HepG2 (cell line): ENCODE results near the gene BAIAP3.

ENCODE experiments used
- CTCF ChIP-seq: sonication (generic); formaldehyde crosslinking; IDR thresholded peaks from 2 replicates; pipeline ENCODE4 v1.5.0; 2020; ENCODE audit warnings: mild to moderate bottlenecking, missing genetic modification reagents, moderate library complexity
- FOXK2 ChIP-seq: fragments of 450-650 bp; IDR thresholded peaks from 2 replicates; pipeline ENCODE4 v1.6.1; 2016
- KLF6 ChIP-seq: IDR thresholded peaks from 2 replicates; pipeline ENCODE4 v1.8.0; 2016; ENCODE audit warnings: missing biosample characterization, missing genetic modification reagents
- NONO ChIP-seq, 2 experiments: fragments of 450-650 bp in 1 of 2; sonication (generic) in 1 of 2; formaldehyde crosslinking in 1 of 2; IDR thresholded peaks in 1 of 2; conservative IDR thresholded peaks in 1 of 2; 2 replicates each; pipeline versions ENCODE4 v1.6.1 to v1.8.0; 2017 to 2022; ENCODE audit warnings: mild to moderate bottlenecking in 1 of 2, missing genetic modification reagents in 1 of 2, moderate library complexity in 1 of 2
- ZNF660 ChIP-seq: sonication (generic); formaldehyde crosslinking; IDR thresholded peaks from 2 replicates; pipeline ENCODE4 v1.5.1; 2020; ENCODE audit warnings: mild to moderate bottlenecking, low read depth, missing genetic modification reagents, borderline replicate concordance

DNA sequence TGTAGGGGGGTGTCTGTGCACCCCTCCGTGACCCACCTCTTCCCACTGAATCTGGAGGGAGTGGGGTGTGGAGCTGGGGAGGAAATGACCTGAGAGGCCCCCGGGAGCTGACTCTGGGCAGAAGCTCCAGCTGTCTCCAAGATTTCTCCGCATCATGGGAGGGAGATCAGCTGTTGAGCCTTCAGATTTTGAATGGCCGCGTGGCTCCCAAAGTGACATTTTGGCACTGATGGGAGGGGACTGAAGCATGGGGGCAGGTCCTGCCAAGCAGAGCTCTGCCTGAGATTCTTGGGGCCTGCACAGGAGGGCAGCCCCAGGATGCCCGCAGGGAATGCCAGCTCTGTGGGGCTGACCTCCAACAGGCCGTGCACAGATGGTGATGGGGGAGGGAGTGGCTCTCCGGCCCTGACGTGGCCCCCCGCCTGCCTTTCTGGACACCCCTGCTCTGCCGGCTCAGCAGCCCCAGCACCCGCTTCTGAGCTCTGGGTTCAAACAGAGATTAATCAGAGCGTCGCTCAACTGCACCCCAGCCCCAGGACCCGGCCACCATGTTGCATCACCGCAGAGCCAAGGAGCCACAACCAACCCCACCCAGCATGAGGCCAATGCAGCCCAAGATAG is 49.3 kb upstream of the BAIAP3 start:
- TF ChIP-seq FOXK2 (no peak), ZNF660 (CRISPR knock-in tag) (no peak), NONO (IDR thresholded peaks at IDR 0.05) (no peak), NONO (CRISPR knock-in tag; conservative IDR thresholded peaks at IDR 0.05) (no peak), CTCF (CRISPR knock-in tag) (no peak), KLF6 (CRISPR knock-in tag) (no peak)
